Keratinocyte (primary cell): Measurements from ENCODE around the gene ATG10. TPM values are rescaled to one million over a fixed set of nuclear protein-coding genes. Genes with fewer than 3 reads are reported as not detected.

Source experiments
- DNase-seq: peaks from one replicate; pipeline ENCODE4 v3.0.0-alpha.2; 2011; ENCODE audit warnings: low read depth, missing footprints, low spot score
- FAIRE-seq: peaks from 2 replicates; lab custom pipeline; 2011; peaks lifted over from hg19 to GRCh38; lab: Jason Lieb, UNC
- H2AFZ ChIP-seq: 2 replicates; pipeline ENCODE4 v1.6.0; 2012; ENCODE audit warnings: low read length, control low read depth, inconsistent platforms; ENCODE audit not compliant: control insufficient read depth
- H3K27ac ChIP-seq: 2 replicates; pipeline ENCODE4 v1.5.1; 2011; ENCODE audit warnings: low read length; ENCODE audit not compliant: control insufficient read depth, insufficient read depth
- H3K27me3 ChIP-seq: 3 replicates; pipeline ENCODE4 v1.6.0; 2011; ENCODE audit warnings: low read length; ENCODE audit not compliant: control insufficient read depth, insufficient read depth; ENCODE audit errors: extremely low read depth
- H3K36me3 ChIP-seq, 2 experiments: 2 replicates in 1 of 2; 3 replicates in 1 of 2; pipeline ENCODE4 v1.5.1; 2011; ENCODE audit warnings: low read length in 2 of 2, mild to moderate bottlenecking in 1 of 2; ENCODE audit not compliant: control insufficient read depth in 2 of 2, insufficient read depth in 2 of 2; ENCODE audit errors: extremely low read depth in 1 of 2
- H3K4me1 ChIP-seq: 3 replicates; pipeline ENCODE4 v1.5.1; 2011; ENCODE audit warnings: low read length; ENCODE audit not compliant: control insufficient read depth, insufficient read depth; ENCODE audit errors: extremely low read depth
- H3K4me2 ChIP-seq: 3 replicates; pipeline ENCODE4 v1.6.0; 2011; ENCODE audit warnings: low read depth, low read length; ENCODE audit not compliant: control insufficient read depth, insufficient read depth; ENCODE audit errors: extremely low read depth
- H3K4me3 ChIP-seq, 3 experiments: fragments of 200-600 bp in 1 of 3; sonication (generic) in 1 of 3; 2 replicates in 2 of 3; 3 replicates in 1 of 3; pipeline ENCODE4 v1.5.1; 2011 to 2016; ENCODE audit warnings: low read length in 3 of 3, mild to moderate bottlenecking in 3 of 3, control low read depth in 2 of 3, inconsistent platforms in 1 of 3, low read depth in 1 of 3, mixed read lengths in 1 of 3, mixed run types in 1 of 3, moderate library complexity in 1 of 3; ENCODE audit not compliant: control insufficient read depth in 2 of 3, insufficient read depth in 2 of 3; ENCODE audit errors: extremely low read depth in 1 of 3
- H3K79me2 ChIP-seq: 2 replicates; pipeline ENCODE4 v1.6.0; 2012; ENCODE audit warnings: low read length; ENCODE audit not compliant: control insufficient read depth, insufficient read depth
- H3K9ac ChIP-seq: 3 replicates; pipeline ENCODE4 v1.6.0; 2011; ENCODE audit warnings: low read length; ENCODE audit not compliant: control insufficient read depth, insufficient read depth; ENCODE audit errors: extremely low read depth
- H3K9me1 ChIP-seq: 3 replicates; pipeline ENCODE4 v1.6.0; 2011; ENCODE audit warnings: low read length; ENCODE audit not compliant: control insufficient read depth, insufficient read depth; ENCODE audit errors: extremely low read depth
- H3K9me3 ChIP-seq: 2 replicates; pipeline ENCODE4 v1.5.1; 2012; ENCODE audit warnings: low read depth, low read length; ENCODE audit not compliant: control insufficient read depth
- H4K20me1 ChIP-seq: 3 replicates; pipeline ENCODE4 v1.6.0; 2011; ENCODE audit warnings: low read length; ENCODE audit not compliant: control insufficient read depth, insufficient read depth; ENCODE audit errors: extremely low read depth
- EZH2 ChIP-seq: IDR thresholded peaks from one replicate; pipeline ENCODE4 v1.6.1; 2012; ENCODE audit warnings: inconsistent platforms, mild to moderate bottlenecking, low read length, moderate library complexity
- dilution Hi-C: fragments of 300-500 bp; cut with MboI; formaldehyde crosslinking; loops from one replicate; pipeline ENCODE4 v1.7.0; 2020; ENCODE audit warnings: low sequenced_read_pairs; ENCODE audit not compliant: extremely low pct_ligation_motif_present
- polyA plus RNA-seq, 5 experiments: library from polyadenylated mRNA; depleted of rRNA in 3 of 5; stranded (reverse) in 3 of 5; stranded (forward) in 1 of 5; unstranded in 1 of 5; fragments of >200 nt; gene quantifications; 1 replicate in 1 of 5; 2 replicates in 3 of 5; 3 replicates in 1 of 5; pipeline versions ENCODE4 v1.2.1 to v1.2.3, GENCODE V29; 2011 to 2012; ENCODE audit warnings: missing spikeins in 2 of 5, low read depth in 1 of 5, low replicate concordance in 1 of 5
- TF ChIP-seq, protein P1 (sequence below), 3 experiments: IDR thresholded peaks in 1 of 3; conservative IDR thresholded peaks in 1 of 3; optimal IDR thresholded peaks in 1 of 3; 2 replicates in 2 of 3; 3 replicates in 1 of 3; pipeline versions ENCODE3 to v1.5.1; 2011; ENCODE audit warnings: low read length in 3 of 3, mild to moderate bottlenecking in 3 of 3, moderate library complexity in 2 of 3, control low read depth in 1 of 3, inconsistent platforms in 1 of 3; ENCODE audit not compliant: insufficient read depth in 2 of 3; ENCODE audit errors: extremely low read depth in 1 of 3

The ATG10 gene
- polyA plus RNA-seq, 1 donor (not counting 4 experiments of a cell fraction or from before 2014, with no cell fraction given) = 5.4 TPM

DNA sequence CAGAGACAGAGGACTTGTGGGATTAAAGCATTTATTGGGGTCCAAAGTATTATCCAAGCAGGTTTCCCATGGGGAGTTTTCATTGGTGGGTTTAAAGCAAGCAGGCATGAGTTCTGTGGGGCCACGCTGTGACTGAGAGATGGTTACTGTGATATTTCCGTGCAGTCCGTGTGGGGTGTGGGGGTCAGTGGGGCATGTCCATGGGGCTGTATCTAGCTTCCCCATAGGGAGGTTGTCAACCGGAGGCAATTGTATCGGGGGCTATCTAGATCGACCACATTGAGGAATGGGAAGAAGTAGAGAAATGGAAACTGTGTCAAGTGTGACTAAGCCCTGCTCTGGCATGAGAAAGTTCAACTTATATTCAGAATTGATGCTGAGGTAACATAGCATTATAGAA lies 313.4 kb downstream of the ATG10 start:
- H3K27ac ChIP-seq = no peak overlapping the region
- H3K4me1 ChIP-seq = no peaks in the 10 kb centered on the region
- no peaks in the 10 kb centered on the region for H3K79me2 ChIP-seq
- no peak overlapping the region for H3K4me3 ChIP-seq
- FAIRE-seq (no peak), DNase-seq (no peak)
- no peaks in the 10 kb centered on the region for H3K27me3 ChIP-seq
- no peaks in the 10 kb centered on the region for H3K9me1 ChIP-seq
- H3K9me3 ChIP-seq = no peaks in the 10 kb centered on the region
- TF ChIP-seq EZH2 = no peak
- TF ChIP-seq, protein P1, sequence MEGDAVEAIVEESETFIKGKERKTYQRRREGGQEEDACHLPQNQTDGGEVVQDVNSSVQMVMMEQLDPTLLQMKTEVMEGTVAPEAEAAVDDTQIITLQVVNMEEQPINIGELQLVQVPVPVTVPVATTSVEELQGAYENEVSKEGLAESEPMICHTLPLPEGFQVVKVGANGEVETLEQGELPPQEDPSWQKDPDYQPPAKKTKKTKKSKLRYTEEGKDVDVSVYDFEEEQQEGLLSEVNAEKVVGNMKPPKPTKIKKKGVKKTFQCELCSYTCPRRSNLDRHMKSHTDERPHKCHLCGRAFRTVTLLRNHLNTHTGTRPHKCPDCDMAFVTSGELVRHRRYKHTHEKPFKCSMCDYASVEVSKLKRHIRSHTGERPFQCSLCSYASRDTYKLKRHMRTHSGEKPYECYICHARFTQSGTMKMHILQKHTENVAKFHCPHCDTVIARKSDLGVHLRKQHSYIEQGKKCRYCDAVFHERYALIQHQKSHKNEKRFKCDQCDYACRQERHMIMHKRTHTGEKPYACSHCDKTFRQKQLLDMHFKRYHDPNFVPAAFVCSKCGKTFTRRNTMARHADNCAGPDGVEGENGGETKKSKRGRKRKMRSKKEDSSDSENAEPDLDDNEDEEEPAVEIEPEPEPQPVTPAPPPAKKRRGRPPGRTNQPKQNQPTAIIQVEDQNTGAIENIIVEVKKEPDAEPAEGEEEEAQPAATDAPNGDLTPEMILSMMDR (optimal IDR thresholded peaks at IDR 0.05 in 1 of 3, IDR thresholded peaks at IDR 0.05 in 1 of 3, conservative IDR thresholded peaks at IDR 0.05 in 1 of 3; ENCODE audit: extremely low read depth in 1 of 3, insufficient read depth in 2 of 3, low read length in 3 of 3) = no peak
- dilution Hi-C loops = no loop called here
- H4K20me1 ChIP-seq = no peaks in the 10 kb centered on the region
- H2AFZ ChIP-seq = no peak overlapping the region
- no peak overlapping the region for H3K9ac ChIP-seq
- H3K36me3 ChIP-seq = no peaks in the 10 kb centered on the region
- H3K4me2 ChIP-seq = no peak overlapping the region

DNA sequence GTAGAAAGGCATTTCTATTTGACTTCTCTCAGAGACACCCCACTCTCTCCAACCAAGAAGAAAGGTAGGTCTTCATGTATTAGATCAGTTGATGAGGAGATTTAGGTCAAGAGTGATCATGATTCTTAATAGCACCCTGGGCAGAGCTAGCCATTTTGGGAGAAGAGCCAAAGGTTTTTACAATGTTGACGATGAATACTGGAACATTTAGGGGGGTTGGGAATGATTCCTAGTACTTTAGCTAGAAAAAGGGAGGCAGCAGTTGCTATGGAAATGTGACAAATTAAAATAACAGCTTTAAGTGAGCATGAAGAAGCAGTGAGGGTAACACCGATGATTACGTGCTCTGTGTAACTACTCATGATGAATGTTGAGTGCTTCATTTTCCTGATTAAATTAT lies 315.8 kb downstream of the ATG10 start:
- dilution Hi-C loops = no loop called here
- Histone ChIP-seq H3K4me2 (no peak overlapping the region), H3K36me3 (no peaks in the 10 kb centered on the region), H3K27me3 (no peaks in the 10 kb centered on the region), H3K9me1 (no peaks in the 10 kb centered on the region), H3K9me3 (no peaks in the 10 kb centered on the region), H3K79me2 (no peaks in the 10 kb centered on the region), H3K9ac (no peak overlapping the region), H3K4me1 (no peaks in the 10 kb centered on the region), H3K27ac (no peak overlapping the region), H3K4me3 (no peak overlapping the region), H4K20me1 (no peaks in the 10 kb centered on the region), H2AFZ (no peak overlapping the region)
- FAIRE-seq (no peak), DNase-seq (no peak)
- TF ChIP-seq EZH2 = no peak
- TF ChIP-seq, protein P1 (optimal IDR thresholded peaks at IDR 0.05 in 1 of 3, IDR thresholded peaks at IDR 0.05 in 1 of 3, conservative IDR thresholded peaks at IDR 0.05 in 1 of 3; ENCODE audit: extremely low read depth in 1 of 3, insufficient read depth in 2 of 3, low read length in 3 of 3) = no peak
